ENCODE measurements around the gene MLXIP.
"Not testable (repeated sequence)": the region's sequence is repeated elsewhere in the genome, so short reads cannot be mapped to it uniquely, and the experiment has no call there.

The MLXIP gene

GRCh38 chr12:122042910-122043309, 35.6 kb upstream of the MLXIP start:
- H3K9ac ChIP-seq (ENCODE audit: low read length), result no peak overlapping the region
- H3K4me3 ChIP-seq (ENCODE audit: low read length), result no peak overlapping the region
- H3K27ac ChIP-seq (ENCODE audit: low read depth, low read length), result no peak overlapping the region
- no peaks in the 10 kb centered on the region for H3K27me3 ChIP-seq (ENCODE audit: control insufficient read depth, insufficient read depth, low read length)
- no peaks in the 10 kb centered on the region for H3K4me1 ChIP-seq (ENCODE audit: control insufficient read depth, insufficient read depth, low read length)
- peaks cover 9% of the 10 kb centered on the region for H3K36me3 ChIP-seq (ENCODE audit: control insufficient read depth, insufficient read depth, low read length)

GRCh38 chr12:122043476-122043875, 35.1 kb upstream of the MLXIP start:
- Histone ChIP-seq H3K27ac (ENCODE audit: low read depth, low read length) (no peak overlapping the region), H3K4me3 (ENCODE audit: low read length) (no peak overlapping the region), H3K27me3 (ENCODE audit: control insufficient read depth, insufficient read depth, low read length) (no peaks in the 10 kb centered on the region), H3K36me3 (ENCODE audit: control insufficient read depth, insufficient read depth, low read length) (peaks cover 8% of the 10 kb centered on the region), H3K4me1 (ENCODE audit: control insufficient read depth, insufficient read depth, low read length) (no peaks in the 10 kb centered on the region), H3K9ac (ENCODE audit: low read length) (no peak overlapping the region)

GRCh38 chr12:122045262-122045661, 33.3 kb upstream of the MLXIP start:
- Histone ChIP-seq H3K9ac (ENCODE audit: low read length) (no peak overlapping the region), H3K4me1 (ENCODE audit: control insufficient read depth, insufficient read depth, low read length) (no peaks in the 10 kb centered on the region), H3K36me3 (ENCODE audit: control insufficient read depth, insufficient read depth, low read length) (peaks cover 7% of the 10 kb centered on the region), H3K4me3 (ENCODE audit: low read length) (no peak overlapping the region), H3K27me3 (ENCODE audit: control insufficient read depth, insufficient read depth, low read length) (no peaks in the 10 kb centered on the region), H3K27ac (ENCODE audit: low read depth, low read length) (no peak overlapping the region)

- no peak overlapping the region for H3K27ac ChIP-seq (ENCODE audit: low read depth, low read length)
- H3K4me1 ChIP-seq (ENCODE audit: control insufficient read depth, insufficient read depth, low read length), result peaks cover 5% of the 10 kb centered on the region
- H3K27me3 ChIP-seq (ENCODE audit: control insufficient read depth, insufficient read depth, low read length), result no peaks in the 10 kb centered on the region
- H3K9ac ChIP-seq (ENCODE audit: low read length), result no peak overlapping the region
- H3K36me3 ChIP-seq (ENCODE audit: control insufficient read depth, insufficient read depth, low read length), result peaks cover 4% of the 10 kb centered on the region
- no peak overlapping the region for H3K4me3 ChIP-seq (ENCODE audit: low read length)
Observed at GRCh38 chr12:122046145-122046544, 32.4 kb upstream of the MLXIP start.

- no peak overlapping the region for H3K9ac ChIP-seq (ENCODE audit: low read length)
- H3K4me1 ChIP-seq (ENCODE audit: control insufficient read depth, insufficient read depth, low read length), result peaks cover 10% of the 10 kb centered on the region
- H3K36me3 ChIP-seq (ENCODE audit: control insufficient read depth, insufficient read depth, low read length), result peaks cover 4% of the 10 kb centered on the region
- H3K4me3 ChIP-seq (ENCODE audit: low read length), result no peak overlapping the region
- H3K27ac ChIP-seq (ENCODE audit: low read depth, low read length), result no peak overlapping the region
- H3K27me3 ChIP-seq (ENCODE audit: control insufficient read depth, insufficient read depth, low read length), result no peaks in the 10 kb centered on the region
Observed at GRCh38 chr12:122048151-122048550, 30.4 kb upstream of the MLXIP start.

- Histone ChIP-seq H3K36me3 (ENCODE audit: control insufficient read depth, insufficient read depth, low read length) (peaks cover 2% of the 10 kb centered on the region), H3K4me3 (ENCODE audit: low read length) (no peak overlapping the region), H3K4me1 (ENCODE audit: control insufficient read depth, insufficient read depth, low read length) (peaks cover 14% of the 10 kb centered on the region), H3K27ac (ENCODE audit: low read depth, low read length) (no peak overlapping the region), H3K27me3 (ENCODE audit: control insufficient read depth, insufficient read depth, low read length) (no peaks in the 10 kb centered on the region), H3K9ac (ENCODE audit: low read length) (no peak overlapping the region)
Observed at GRCh38 chr12:122049827-122050226, 28.7 kb upstream of the MLXIP start.

- Histone ChIP-seq H3K27ac (ENCODE audit: low read depth, low read length) (peak overlapping the region; percentile 80), H3K9ac (ENCODE audit: low read length) (no peak overlapping the region), H3K4me3 (ENCODE audit: low read length) (no peak overlapping the region), H3K36me3 (ENCODE audit: control insufficient read depth, insufficient read depth, low read length) (peaks cover 2% of the 10 kb centered on the region), H3K27me3 (ENCODE audit: control insufficient read depth, insufficient read depth, low read length) (no peaks in the 10 kb centered on the region), H3K4me1 (ENCODE audit: control insufficient read depth, insufficient read depth, low read length) (peaks cover 16% of the 10 kb centered on the region)
Observed at GRCh38 chr12:122050706-122051105, 27.9 kb upstream of the MLXIP start.

- H3K36me3 ChIP-seq (ENCODE audit: control insufficient read depth, insufficient read depth, low read length), result peaks cover 2% of the 10 kb centered on the region
- no peak overlapping the region for H3K9ac ChIP-seq (ENCODE audit: low read length)
- peak overlapping the region; percentile 80 for H3K27ac ChIP-seq (ENCODE audit: low read depth, low read length)
- H3K27me3 ChIP-seq (ENCODE audit: control insufficient read depth, insufficient read depth, low read length), result no peaks in the 10 kb centered on the region
- no peak overlapping the region for H3K4me3 ChIP-seq (ENCODE audit: low read length)
- H3K4me1 ChIP-seq (ENCODE audit: control insufficient read depth, insufficient read depth, low read length), result peaks cover 23% of the 10 kb centered on the region
Observed at GRCh38 chr12:122051231-122051876, 27.2 kb upstream of the MLXIP start.

GRCh38 chr12:122052285-122052684, 26.3 kb upstream of the MLXIP start:
- no peak overlapping the region for H3K9ac ChIP-seq (ENCODE audit: low read length)
- H3K4me3 ChIP-seq (ENCODE audit: low read length), result no peak overlapping the region
- H3K36me3 ChIP-seq (ENCODE audit: control insufficient read depth, insufficient read depth, low read length), result peaks cover 2% of the 10 kb centered on the region
- H3K27ac ChIP-seq (ENCODE audit: low read depth, low read length), result no peak overlapping the region
- peaks cover 23% of the 10 kb centered on the region for H3K4me1 ChIP-seq (ENCODE audit: control insufficient read depth, insufficient read depth, low read length)
- no peaks in the 10 kb centered on the region for H3K27me3 ChIP-seq (ENCODE audit: control insufficient read depth, insufficient read depth, low read length)

- H3K4me1 ChIP-seq (ENCODE audit: control insufficient read depth, insufficient read depth, low read length), result peaks cover 37% of the 10 kb centered on the region
- H3K27ac ChIP-seq (ENCODE audit: low read depth, low read length), result peak overlapping the region; percentile 66
- H3K27me3 ChIP-seq (ENCODE audit: control insufficient read depth, insufficient read depth, low read length), result no peaks in the 10 kb centered on the region
- no peak overlapping the region for H3K9ac ChIP-seq (ENCODE audit: low read length)
- H3K4me3 ChIP-seq (ENCODE audit: low read length), result peak overlapping the region; percentile 13
- H3K36me3 ChIP-seq (ENCODE audit: control insufficient read depth, insufficient read depth, low read length), result peaks cover 2% of the 10 kb centered on the region
Observed at GRCh38 chr12:122054842-122055520, 23.6 kb upstream of the MLXIP start.

- H3K36me3 ChIP-seq (ENCODE audit: control insufficient read depth, insufficient read depth, low read length); H3K9ac ChIP-seq (ENCODE audit: low read length); H3K27me3 ChIP-seq (ENCODE audit: control insufficient read depth, insufficient read depth, low read length); H3K4me3 ChIP-seq (ENCODE audit: low read length): not testable (repeated sequence)
- peak overlapping the region; percentile 66 for H3K27ac ChIP-seq (ENCODE audit: low read depth, low read length)
- peaks cover 37% of the 10 kb centered on the region for H3K4me1 ChIP-seq (ENCODE audit: control insufficient read depth, insufficient read depth, low read length)
Observed at GRCh38 chr12:122056406-122056805, 22.1 kb upstream of the MLXIP start.

- Histone ChIP-seq H3K36me3 (ENCODE audit: control insufficient read depth, insufficient read depth, low read length) (peaks cover 2% of the 10 kb centered on the region), H3K9ac (ENCODE audit: low read length) (no peak overlapping the region), H3K27ac (ENCODE audit: low read depth, low read length) (peak overlapping the region; percentile 66), H3K4me1 (ENCODE audit: control insufficient read depth, insufficient read depth, low read length) (peaks cover 39% of the 10 kb centered on the region), H3K27me3 (ENCODE audit: control insufficient read depth, insufficient read depth, low read length) (no peaks in the 10 kb centered on the region), H3K4me3 (ENCODE audit: low read length) (no peak overlapping the region)
Observed at GRCh38 chr12:122057007-122057735, 21.4 kb upstream of the MLXIP start.

Data from rectal smooth muscle tissue (tissue), 1 donor.